Keratinocyte (primary cell): ENCODE measurements around the gene PLCG2. TPM values are rescaled to one million over a fixed set of nuclear protein-coding genes. Genes with fewer than 3 reads are reported as not detected.
A peak's percentile ranks its signal among the peaks of the same experiment; 100 is the strongest.

Experiments
- DNase-seq: peaks from one replicate; pipeline ENCODE4 v3.0.0-alpha.2; 2011; ENCODE audit warnings: low read depth, missing footprints, low spot score
- FAIRE-seq: peaks from 2 replicates; lab custom pipeline; 2011; peaks lifted over from hg19 to GRCh38; lab: Jason Lieb, UNC
- H2AFZ ChIP-seq: 2 replicates; pipeline ENCODE4 v1.6.0; 2012; ENCODE audit warnings: low read length, control low read depth, inconsistent platforms; ENCODE audit not compliant: control insufficient read depth
- H3K27ac ChIP-seq: 2 replicates; pipeline ENCODE4 v1.5.1; 2011; ENCODE audit warnings: low read length; ENCODE audit not compliant: control insufficient read depth, insufficient read depth
- H3K27me3 ChIP-seq: 3 replicates; pipeline ENCODE4 v1.6.0; 2011; ENCODE audit warnings: low read length; ENCODE audit not compliant: control insufficient read depth, insufficient read depth; ENCODE audit errors: extremely low read depth
- H3K36me3 ChIP-seq, 2 experiments: 2 replicates in 1 of 2; 3 replicates in 1 of 2; pipeline ENCODE4 v1.5.1; 2011; ENCODE audit warnings: low read length in 2 of 2, mild to moderate bottlenecking in 1 of 2; ENCODE audit not compliant: control insufficient read depth in 2 of 2, insufficient read depth in 2 of 2; ENCODE audit errors: extremely low read depth in 1 of 2
- H3K4me1 ChIP-seq: 3 replicates; pipeline ENCODE4 v1.5.1; 2011; ENCODE audit warnings: low read length; ENCODE audit not compliant: control insufficient read depth, insufficient read depth; ENCODE audit errors: extremely low read depth
- H3K4me2 ChIP-seq: 3 replicates; pipeline ENCODE4 v1.6.0; 2011; ENCODE audit warnings: low read depth, low read length; ENCODE audit not compliant: control insufficient read depth, insufficient read depth; ENCODE audit errors: extremely low read depth
- H3K4me3 ChIP-seq, 3 experiments: fragments of 200-600 bp in 1 of 3; sonication (generic) in 1 of 3; 2 replicates in 2 of 3; 3 replicates in 1 of 3; pipeline ENCODE4 v1.5.1; 2011 to 2016; ENCODE audit warnings: low read length in 3 of 3, mild to moderate bottlenecking in 3 of 3, control low read depth in 2 of 3, inconsistent platforms in 1 of 3, low read depth in 1 of 3, mixed read lengths in 1 of 3, mixed run types in 1 of 3, moderate library complexity in 1 of 3; ENCODE audit not compliant: control insufficient read depth in 2 of 3, insufficient read depth in 2 of 3; ENCODE audit errors: extremely low read depth in 1 of 3
- H3K79me2 ChIP-seq: 2 replicates; pipeline ENCODE4 v1.6.0; 2012; ENCODE audit warnings: low read length; ENCODE audit not compliant: control insufficient read depth, insufficient read depth
- H3K9ac ChIP-seq: 3 replicates; pipeline ENCODE4 v1.6.0; 2011; ENCODE audit warnings: low read length; ENCODE audit not compliant: control insufficient read depth, insufficient read depth; ENCODE audit errors: extremely low read depth
- H3K9me1 ChIP-seq: 3 replicates; pipeline ENCODE4 v1.6.0; 2011; ENCODE audit warnings: low read length; ENCODE audit not compliant: control insufficient read depth, insufficient read depth; ENCODE audit errors: extremely low read depth
- H3K9me3 ChIP-seq: 2 replicates; pipeline ENCODE4 v1.5.1; 2012; ENCODE audit warnings: low read depth, low read length; ENCODE audit not compliant: control insufficient read depth
- H4K20me1 ChIP-seq: 3 replicates; pipeline ENCODE4 v1.6.0; 2011; ENCODE audit warnings: low read length; ENCODE audit not compliant: control insufficient read depth, insufficient read depth; ENCODE audit errors: extremely low read depth
- CTCF ChIP-seq, 3 experiments: IDR thresholded peaks in 1 of 3; conservative IDR thresholded peaks in 1 of 3; optimal IDR thresholded peaks in 1 of 3; 2 replicates in 2 of 3; 3 replicates in 1 of 3; pipeline versions ENCODE3 to v1.5.1; 2011; ENCODE audit warnings: low read length in 3 of 3, mild to moderate bottlenecking in 3 of 3, moderate library complexity in 2 of 3, control low read depth in 1 of 3, inconsistent platforms in 1 of 3; ENCODE audit not compliant: insufficient read depth in 2 of 3; ENCODE audit errors: extremely low read depth in 1 of 3
- EZH2 ChIP-seq: IDR thresholded peaks from one replicate; pipeline ENCODE4 v1.6.1; 2012; ENCODE audit warnings: inconsistent platforms, mild to moderate bottlenecking, low read length, moderate library complexity
- dilution Hi-C: fragments of 300-500 bp; cut with MboI; formaldehyde crosslinking; loops from one replicate; pipeline ENCODE4 v1.7.0; 2020; ENCODE audit warnings: low sequenced_read_pairs; ENCODE audit not compliant: extremely low pct_ligation_motif_present
- polyA plus RNA-seq, 5 experiments: library from polyadenylated mRNA; depleted of rRNA in 3 of 5; stranded (reverse) in 3 of 5; stranded (forward) in 1 of 5; unstranded in 1 of 5; fragments of >200 nt; gene quantifications; 1 replicate in 1 of 5; 2 replicates in 3 of 5; 3 replicates in 1 of 5; pipeline versions ENCODE4 v1.2.1 to v1.2.3, GENCODE V29; 2011 to 2012; ENCODE audit warnings: missing spikeins in 2 of 5, low read depth in 1 of 5, low replicate concordance in 1 of 5

PLCG2 gene
- polyA plus RNA-seq, 1 donor (not counting 4 experiments of a cell fraction or from before 2014, with no cell fraction given): 3.5 TPM

- H3K4me1 ChIP-seq: no peaks in the 10 kb centered on the region
- H3K36me3 ChIP-seq: no peaks in the 10 kb centered on the region
- no peaks in the 10 kb centered on the region for H3K79me2 ChIP-seq
- H3K27me3 ChIP-seq: no peaks in the 10 kb centered on the region
- H3K4me3 ChIP-seq: no peak overlapping the region
- no peak overlapping the region for H3K4me2 ChIP-seq
- H3K27ac ChIP-seq: no peak overlapping the region
- H3K9ac ChIP-seq: no peak overlapping the region
- FAIRE-seq: no peak
- H3K9me1 ChIP-seq: no peaks in the 10 kb centered on the region
- TF ChIP-seq EZH2: no peak
- peak in 2 of 3 experiments; percentile 33 to 43 for TF ChIP-seq CTCF (optimal IDR thresholded peaks at IDR 0.05 in 1 of 3, IDR thresholded peaks at IDR 0.05 in 1 of 3, conservative IDR thresholded peaks at IDR 0.05 in 1 of 3; ENCODE audit: extremely low read depth in 1 of 3, insufficient read depth in 2 of 3, low read length in 3 of 3)
- H3K9me3 ChIP-seq: no peaks in the 10 kb centered on the region
- dilution Hi-C loops: no loop called here
- H4K20me1 ChIP-seq: no peaks in the 10 kb centered on the region
- DNase-seq: no peak
- H2AFZ ChIP-seq: no peak overlapping the region
Measured at GRCh38 chr16:81879625-81880024, 100.5 kb downstream of the PLCG2 start.

DNA sequence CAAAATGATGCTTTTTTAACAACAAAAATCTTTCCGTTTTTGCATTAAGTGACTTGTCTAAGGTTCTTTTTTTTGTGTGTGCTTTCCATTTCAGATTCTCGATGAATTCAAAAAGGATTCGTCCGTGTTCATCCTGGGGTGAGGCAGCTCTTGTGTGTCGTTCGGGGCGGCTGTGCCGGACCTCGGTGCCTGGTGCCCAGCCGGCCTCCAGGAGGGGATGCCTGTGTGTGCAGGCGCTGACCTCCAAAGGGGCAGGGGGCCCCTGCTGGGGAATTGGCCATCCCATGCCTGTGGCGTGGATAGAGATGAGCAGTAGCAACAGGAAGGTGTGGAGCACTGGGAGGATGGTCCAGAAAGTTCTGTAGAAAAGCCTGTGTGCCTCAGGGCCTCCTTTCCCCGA is 101.7 kb downstream of the PLCG2 start:
- no peak overlapping the region for H2AFZ ChIP-seq
- H3K27me3 ChIP-seq: no peaks in the 10 kb centered on the region
- no peak for FAIRE-seq
- TF ChIP-seq EZH2 (no peak), CTCF (optimal IDR thresholded peaks at IDR 0.05 in 1 of 3, IDR thresholded peaks at IDR 0.05 in 1 of 3, conservative IDR thresholded peaks at IDR 0.05 in 1 of 3; ENCODE audit: extremely low read depth in 1 of 3, insufficient read depth in 2 of 3, low read length in 3 of 3) (no peak)
- no peak overlapping the region for H3K27ac ChIP-seq
- H4K20me1 ChIP-seq: no peaks in the 10 kb centered on the region
- H3K4me3 ChIP-seq: no peak overlapping the region
- H3K4me2 ChIP-seq: no peak overlapping the region
- dilution Hi-C loops: no loop called here
- H3K9me1 ChIP-seq: no peaks in the 10 kb centered on the region
- no peaks in the 10 kb centered on the region for H3K9me3 ChIP-seq
- H3K9ac ChIP-seq: no peak overlapping the region
- H3K79me2 ChIP-seq: no peaks in the 10 kb centered on the region
- no peak for DNase-seq
- H3K36me3 ChIP-seq: no peaks in the 10 kb centered on the region
- no peaks in the 10 kb centered on the region for H3K4me1 ChIP-seq
